HepG2 (cell line): ENCODE data around the gene MAPRE3.

Experiments used
- DNMT1 ChIP-seq: sonication (generic); formaldehyde crosslinking; IDR thresholded peaks from 2 replicates; pipeline ENCODE4 v1.5.1; 2020; ENCODE audit warnings: mild to moderate bottlenecking, missing genetic modification reagents
- HOXA9 ChIP-seq: sonication (generic); formaldehyde crosslinking; IDR thresholded peaks from 2 replicates; pipeline ENCODE4 v1.8.1; 2022; ENCODE audit warnings: missing genetic modification reagents, mild to moderate bottlenecking, moderate library complexity, borderline replicate concordance
- JUND ChIP-seq: sonication (generic); formaldehyde crosslinking; IDR thresholded peaks from 2 replicates; pipeline ENCODE4 v1.8.0; 2022; ENCODE audit warnings: mild to moderate bottlenecking, missing genetic modification reagents
- POLR2A ChIP-seq, 2 experiments: IDR thresholded peaks; 2 replicates each; pipeline ENCODE4 v1.6.1; 2011; ENCODE audit warnings: low read depth in 2 of 2, low read length in 2 of 2, mild to moderate bottlenecking in 1 of 2, moderate library complexity in 1 of 2; ENCODE audit not compliant: insufficient read depth in 1 of 2
- TF ChIP-seq, protein P1 (sequence below): sonication (generic); formaldehyde crosslinking; IDR thresholded peaks from 2 replicates; pipeline ENCODE4 v1.5.0; 2020; ENCODE audit warnings: mild to moderate bottlenecking, missing genetic modification reagents, moderate library complexity
- TF ChIP-seq, protein P2 (sequence below): sonication (generic); formaldehyde crosslinking; IDR thresholded peaks from 2 replicates; pipeline ENCODE4 v1.8.1; 2023; ENCODE audit warnings: missing genetic modification reagents, inconsistent platforms, borderline replicate concordance

DNA sequence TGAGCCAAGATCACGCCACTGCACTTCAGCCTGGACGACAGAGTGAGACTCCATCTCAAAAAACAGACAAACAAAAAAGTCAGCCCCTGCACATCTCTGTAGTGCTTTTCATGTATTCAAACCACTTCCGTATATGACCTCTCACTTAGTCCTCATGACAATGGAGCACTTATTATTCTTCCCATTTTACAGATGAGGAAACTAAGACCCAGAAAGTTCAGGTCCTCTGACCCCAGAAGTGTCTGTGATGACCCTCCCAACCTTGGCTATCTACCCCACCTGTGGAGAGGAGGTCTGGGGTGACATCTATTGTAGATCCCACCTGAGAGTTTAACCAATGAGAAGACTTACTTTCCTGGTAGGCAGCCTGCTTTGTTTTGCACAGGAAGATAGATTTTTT, 21.6 kb upstream of the MAPRE3 start:
- TF ChIP-seq DNMT1 (CRISPR knock-in tag) = no peak
- TF ChIP-seq, protein P1, sequence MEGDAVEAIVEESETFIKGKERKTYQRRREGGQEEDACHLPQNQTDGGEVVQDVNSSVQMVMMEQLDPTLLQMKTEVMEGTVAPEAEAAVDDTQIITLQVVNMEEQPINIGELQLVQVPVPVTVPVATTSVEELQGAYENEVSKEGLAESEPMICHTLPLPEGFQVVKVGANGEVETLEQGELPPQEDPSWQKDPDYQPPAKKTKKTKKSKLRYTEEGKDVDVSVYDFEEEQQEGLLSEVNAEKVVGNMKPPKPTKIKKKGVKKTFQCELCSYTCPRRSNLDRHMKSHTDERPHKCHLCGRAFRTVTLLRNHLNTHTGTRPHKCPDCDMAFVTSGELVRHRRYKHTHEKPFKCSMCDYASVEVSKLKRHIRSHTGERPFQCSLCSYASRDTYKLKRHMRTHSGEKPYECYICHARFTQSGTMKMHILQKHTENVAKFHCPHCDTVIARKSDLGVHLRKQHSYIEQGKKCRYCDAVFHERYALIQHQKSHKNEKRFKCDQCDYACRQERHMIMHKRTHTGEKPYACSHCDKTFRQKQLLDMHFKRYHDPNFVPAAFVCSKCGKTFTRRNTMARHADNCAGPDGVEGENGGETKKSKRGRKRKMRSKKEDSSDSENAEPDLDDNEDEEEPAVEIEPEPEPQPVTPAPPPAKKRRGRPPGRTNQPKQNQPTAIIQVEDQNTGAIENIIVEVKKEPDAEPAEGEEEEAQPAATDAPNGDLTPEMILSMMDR (CRISPR knock-in tag) = no peak
- TF ChIP-seq POLR2A (IDR thresholded peaks at IDR 0.05; ENCODE audit: insufficient read depth in 1 of 2, low read depth in 2 of 2, low read length in 2 of 2) = no peak
- TF ChIP-seq, protein P2, sequence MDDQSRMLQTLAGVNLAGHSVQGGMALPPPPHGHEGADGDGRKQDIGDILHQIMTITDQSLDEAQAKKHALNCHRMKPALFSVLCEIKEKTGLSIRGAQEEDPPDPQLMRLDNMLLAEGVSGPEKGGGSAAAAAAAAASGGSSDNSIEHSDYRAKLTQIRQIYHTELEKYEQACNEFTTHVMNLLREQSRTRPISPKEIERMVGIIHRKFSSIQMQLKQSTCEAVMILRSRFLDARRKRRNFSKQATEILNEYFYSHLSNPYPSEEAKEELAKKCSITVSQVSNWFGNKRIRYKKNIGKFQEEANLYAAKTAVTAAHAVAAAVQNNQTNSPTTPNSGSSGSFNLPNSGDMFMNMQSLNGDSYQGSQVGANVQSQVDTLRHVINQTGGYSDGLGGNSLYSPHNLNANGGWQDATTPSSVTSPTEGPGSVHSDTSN (CRISPR knock-in tag) = no peak
- TF ChIP-seq JUND (CRISPR knock-in tag) = no peak
- TF ChIP-seq HOXA9 (CRISPR knock-in tag) = no peak
